RWPE1 (cell line): ENCODE data around the gene EVI5.

Experiments used
- CTCF ChIA-PET: fragments of 350-600 bp; sonication (Branson Sonifier 250); formaldehyde crosslinking; extraction: SDS; loops from one replicate; lab custom pipeline; 2021; lab: Yijun Ruan, JAX
- POLR2A ChIA-PET: fragments of 400-600 bp; formaldehyde crosslinking; extraction: SDS; loops from one replicate; lab custom pipeline; 2020; ENCODE audit warnings: antibody characterized with exemption; ENCODE audit not compliant: low non-redundant PET; lab: Yijun Ruan, JAX
- DNase-seq: peaks from one replicate; pipeline ENCODE4 v3.0.0; 2012; ENCODE audit warnings: low spot score
- H3K27ac ChIP-seq: fragments of 450-650 bp; 2 replicates; pipeline ENCODE4 v1.5.1; 2017
- TF ChIP-seq, protein P1 (sequence below): fragments of 450-650 bp; conservative IDR thresholded peaks from 2 replicates; pipeline ENCODE4 v1.5.1; 2017; ENCODE audit warnings: low read depth, mild to moderate bottlenecking

Gene EVI5

DNA sequence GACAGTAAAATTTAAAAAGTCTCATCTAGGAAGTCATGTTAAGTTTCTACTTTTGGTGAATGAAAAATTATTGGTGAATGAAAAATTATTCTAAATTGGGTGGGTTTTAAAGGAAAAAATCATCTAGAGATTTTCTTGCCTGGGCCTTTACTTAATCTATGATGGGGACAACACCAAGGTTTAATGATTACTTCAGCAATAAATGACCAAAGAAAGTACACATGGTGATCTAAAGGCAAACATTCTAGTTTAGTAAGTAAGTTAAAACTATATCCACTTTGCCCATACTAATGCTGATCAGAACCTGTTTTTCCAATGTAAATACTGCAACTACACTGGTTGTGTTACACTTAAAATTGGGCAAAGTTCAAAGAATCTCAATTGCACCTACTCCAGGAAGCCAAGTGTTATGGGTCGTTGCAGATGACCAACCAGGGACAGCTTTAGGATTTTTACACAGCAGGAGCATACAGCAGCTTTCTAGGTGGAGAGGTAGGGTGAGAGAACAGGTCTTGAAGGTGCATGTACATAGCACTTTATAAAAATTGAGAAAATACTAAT lies 32.3 kb upstream of the EVI5 start:
- ChIA-PET CTCF (no interaction called here), POLR2A (no interaction called here)
- TF ChIP-seq, protein P1, sequence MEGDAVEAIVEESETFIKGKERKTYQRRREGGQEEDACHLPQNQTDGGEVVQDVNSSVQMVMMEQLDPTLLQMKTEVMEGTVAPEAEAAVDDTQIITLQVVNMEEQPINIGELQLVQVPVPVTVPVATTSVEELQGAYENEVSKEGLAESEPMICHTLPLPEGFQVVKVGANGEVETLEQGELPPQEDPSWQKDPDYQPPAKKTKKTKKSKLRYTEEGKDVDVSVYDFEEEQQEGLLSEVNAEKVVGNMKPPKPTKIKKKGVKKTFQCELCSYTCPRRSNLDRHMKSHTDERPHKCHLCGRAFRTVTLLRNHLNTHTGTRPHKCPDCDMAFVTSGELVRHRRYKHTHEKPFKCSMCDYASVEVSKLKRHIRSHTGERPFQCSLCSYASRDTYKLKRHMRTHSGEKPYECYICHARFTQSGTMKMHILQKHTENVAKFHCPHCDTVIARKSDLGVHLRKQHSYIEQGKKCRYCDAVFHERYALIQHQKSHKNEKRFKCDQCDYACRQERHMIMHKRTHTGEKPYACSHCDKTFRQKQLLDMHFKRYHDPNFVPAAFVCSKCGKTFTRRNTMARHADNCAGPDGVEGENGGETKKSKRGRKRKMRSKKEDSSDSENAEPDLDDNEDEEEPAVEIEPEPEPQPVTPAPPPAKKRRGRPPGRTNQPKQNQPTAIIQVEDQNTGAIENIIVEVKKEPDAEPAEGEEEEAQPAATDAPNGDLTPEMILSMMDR, result no peak
- no peak for DNase-seq
- no peak overlapping the region for H3K27ac ChIP-seq

DNA sequence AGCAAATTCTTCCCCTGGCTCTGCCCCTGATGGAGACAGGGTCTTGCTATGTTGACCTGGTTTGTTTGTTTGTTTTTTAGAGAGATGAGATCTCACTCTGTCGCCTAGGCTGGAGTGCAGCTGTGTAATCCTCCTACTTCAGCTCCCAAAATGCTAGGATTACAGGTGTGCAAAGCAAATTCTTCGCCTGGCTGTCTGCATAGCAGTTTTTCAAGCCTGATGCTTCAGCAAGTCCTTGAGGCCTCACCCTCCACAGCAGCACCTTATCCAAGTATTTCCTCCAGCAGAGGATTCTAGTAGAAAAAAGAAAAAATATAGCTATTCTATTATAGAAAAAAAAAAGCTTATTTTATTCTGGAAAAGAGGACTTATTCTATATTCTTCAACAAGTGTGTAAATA lies 31.8 kb upstream of the EVI5 start:
- TF ChIP-seq, protein P1, result no peak
- ChIA-PET CTCF (no interaction called here), POLR2A (no interaction called here)

DNA sequence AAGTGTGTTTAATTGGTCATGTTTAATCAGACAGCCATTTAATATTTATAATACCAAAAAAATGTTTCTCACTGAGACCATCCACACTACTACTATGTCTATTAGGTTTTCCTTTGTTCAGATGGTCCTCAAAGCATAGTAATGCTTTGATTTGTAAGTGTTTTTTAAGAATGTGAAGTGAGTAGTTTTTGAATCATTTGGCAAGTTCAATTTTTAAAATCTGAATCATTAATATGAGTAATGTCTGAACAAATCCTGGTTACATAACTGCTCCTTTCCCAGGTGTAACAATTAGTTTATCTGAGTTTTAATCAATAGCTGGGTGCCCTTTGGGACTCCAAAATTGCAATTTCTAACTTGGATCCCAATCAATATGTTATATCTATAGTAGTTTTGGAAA lies 23.5 kb upstream of the EVI5 start:
- DNase-seq, result peak; percentile 59
- POLR2A ChIA-PET, result no interaction called here
- CTCF ChIA-PET, result interaction anchor here (0.6 to 1.0 kb wide), 2 partner anchors 23 to 45 kb away, joined by 3 read pairs; partner anchors contain the start of gene RPL5
- TF ChIP-seq, protein P1, result no peak
- H3K27ac ChIP-seq, result peak overlapping the region; percentile 74

More for the DNA sequence above, 31.8 kb upstream of the EVI5 start:
- DNase-seq, result no peak
- H3K27ac ChIP-seq, result no peak overlapping the region

DNA sequence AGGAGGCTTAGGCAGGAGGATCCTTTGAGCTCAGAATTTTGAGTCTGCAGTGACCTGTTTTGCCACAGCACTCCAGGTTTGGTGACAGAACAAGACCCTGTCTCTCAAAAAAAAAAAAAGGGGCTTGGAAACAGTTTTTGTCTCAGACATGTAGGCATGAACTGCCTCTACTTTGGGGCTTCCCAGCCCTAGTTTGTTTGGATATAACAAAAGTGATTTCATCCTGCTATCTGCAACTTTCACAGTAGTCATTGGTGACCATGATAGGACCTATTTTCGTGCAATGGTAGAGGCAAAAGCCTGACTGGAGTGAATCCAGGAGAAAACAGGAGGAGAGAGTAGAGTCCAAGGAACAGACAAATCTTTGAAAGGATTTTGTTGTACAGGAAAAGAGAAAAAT lies 20.3 kb upstream of the EVI5 start:
- H3K27ac ChIP-seq, result no peak overlapping the region
- ChIA-PET CTCF (interaction anchor here (0.6 kb wide), 1 partner anchor 13 kb away, joined by 3 read pairs; no protein-coding TSS in a partner anchor), POLR2A (no interaction called here)
- DNase-seq, result no peak
- TF ChIP-seq, protein P1, result no peak

DNA sequence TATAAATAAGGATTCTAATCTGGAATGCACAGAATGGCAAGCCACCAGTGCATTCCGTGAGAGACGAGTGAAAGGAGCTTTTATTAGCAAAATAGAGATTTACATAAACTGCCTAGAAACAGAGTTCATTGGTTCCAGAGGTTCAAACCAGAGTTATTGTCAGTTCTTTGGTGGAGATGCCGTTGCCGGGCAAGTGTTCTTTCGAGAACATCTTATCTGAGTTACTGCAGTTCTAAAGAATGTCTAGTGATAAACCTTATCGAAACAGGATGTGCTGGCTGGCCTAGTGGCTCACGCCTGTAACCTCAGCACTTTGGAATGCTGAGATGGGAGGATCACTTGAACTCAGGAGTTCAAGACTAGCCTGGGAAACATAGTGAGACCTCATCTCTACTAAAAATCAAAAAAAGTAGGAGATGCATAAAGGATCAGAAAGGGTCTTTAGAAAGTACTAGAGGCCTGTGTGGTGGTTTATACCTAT lies 19.9 kb upstream of the EVI5 start:
- H3K27ac ChIP-seq, result no peak overlapping the region
- CTCF ChIA-PET, result interaction anchor here (0.6 kb wide), 1 partner anchor 14 kb away, joined by 3 read pairs; no protein-coding TSS in a partner anchor
- peak; percentile 80 for DNase-seq
- TF ChIP-seq, protein P1, result no peak
- POLR2A ChIA-PET, result no interaction called here

DNA sequence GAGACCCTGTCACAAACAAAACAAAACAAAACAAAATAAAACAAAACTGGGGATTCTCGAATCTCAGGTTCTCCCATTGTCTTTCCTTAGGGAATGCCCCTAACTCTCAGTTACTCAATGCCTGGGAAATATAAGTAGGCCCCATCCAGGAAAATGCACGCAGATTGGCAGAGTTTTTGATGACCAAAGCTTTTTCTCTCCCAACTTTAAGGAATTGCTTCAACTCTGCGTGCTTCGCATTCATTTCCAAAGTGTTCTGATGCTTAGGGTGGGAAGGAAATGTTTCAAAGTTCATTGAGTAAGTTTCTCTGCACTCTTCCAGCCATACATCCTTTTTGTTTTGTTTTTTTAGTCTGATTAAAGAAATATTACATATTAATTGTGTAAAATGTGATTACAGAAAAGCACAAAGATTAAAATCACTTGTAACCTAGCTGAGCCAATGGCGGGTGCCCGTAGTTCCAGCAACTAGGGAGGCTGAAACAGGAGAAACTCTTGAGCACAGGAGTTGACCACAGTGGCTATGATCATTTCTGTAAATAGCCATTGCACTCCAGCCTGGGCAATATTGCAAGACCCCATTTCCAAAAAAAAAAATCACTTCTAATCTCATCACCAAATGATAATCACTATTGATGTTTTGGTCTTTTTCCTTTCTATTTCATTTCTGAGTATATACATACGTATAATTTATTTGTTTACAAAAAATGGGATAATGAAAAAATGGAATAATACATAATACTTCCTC lies 18.4 kb upstream of the EVI5 start:
- POLR2A ChIA-PET, result no interaction called here
- TF ChIP-seq, protein P1, result no peak
- DNase-seq, result no peak
- CTCF ChIA-PET, result no interaction called here
- no peak overlapping the region for H3K27ac ChIP-seq
